ENCODE data around the gene RAB3IL1.

GRCh38 chr11:61946894-61947293 lies 29.5 kb upstream of the RAB3IL1 start:
- TF ChIP-seq, protein P1, sequence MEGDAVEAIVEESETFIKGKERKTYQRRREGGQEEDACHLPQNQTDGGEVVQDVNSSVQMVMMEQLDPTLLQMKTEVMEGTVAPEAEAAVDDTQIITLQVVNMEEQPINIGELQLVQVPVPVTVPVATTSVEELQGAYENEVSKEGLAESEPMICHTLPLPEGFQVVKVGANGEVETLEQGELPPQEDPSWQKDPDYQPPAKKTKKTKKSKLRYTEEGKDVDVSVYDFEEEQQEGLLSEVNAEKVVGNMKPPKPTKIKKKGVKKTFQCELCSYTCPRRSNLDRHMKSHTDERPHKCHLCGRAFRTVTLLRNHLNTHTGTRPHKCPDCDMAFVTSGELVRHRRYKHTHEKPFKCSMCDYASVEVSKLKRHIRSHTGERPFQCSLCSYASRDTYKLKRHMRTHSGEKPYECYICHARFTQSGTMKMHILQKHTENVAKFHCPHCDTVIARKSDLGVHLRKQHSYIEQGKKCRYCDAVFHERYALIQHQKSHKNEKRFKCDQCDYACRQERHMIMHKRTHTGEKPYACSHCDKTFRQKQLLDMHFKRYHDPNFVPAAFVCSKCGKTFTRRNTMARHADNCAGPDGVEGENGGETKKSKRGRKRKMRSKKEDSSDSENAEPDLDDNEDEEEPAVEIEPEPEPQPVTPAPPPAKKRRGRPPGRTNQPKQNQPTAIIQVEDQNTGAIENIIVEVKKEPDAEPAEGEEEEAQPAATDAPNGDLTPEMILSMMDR (conservative IDR thresholded peaks at IDR 0.05; ENCODE audit: low read length), result no peak
- TF ChIP-seq EZH2phosphoT487 (IDR thresholded peaks at IDR 0.05; ENCODE audit: borderline replicate concordance), result no peak
